GM21528 (cell line): ENCODE measurements around the gene PBX3.

Experiments used
- ATAC-seq: cut with Tn5 transposase; IDR thresholded peaks from one replicate; pipeline ENCODE4 v1.9.1; 2021; ENCODE audit warnings: mild to moderate bottlenecking, moderate library complexity; ENCODE audit not compliant: unreplicated experiment, low FRiP score

PBX3 gene

DNA sequence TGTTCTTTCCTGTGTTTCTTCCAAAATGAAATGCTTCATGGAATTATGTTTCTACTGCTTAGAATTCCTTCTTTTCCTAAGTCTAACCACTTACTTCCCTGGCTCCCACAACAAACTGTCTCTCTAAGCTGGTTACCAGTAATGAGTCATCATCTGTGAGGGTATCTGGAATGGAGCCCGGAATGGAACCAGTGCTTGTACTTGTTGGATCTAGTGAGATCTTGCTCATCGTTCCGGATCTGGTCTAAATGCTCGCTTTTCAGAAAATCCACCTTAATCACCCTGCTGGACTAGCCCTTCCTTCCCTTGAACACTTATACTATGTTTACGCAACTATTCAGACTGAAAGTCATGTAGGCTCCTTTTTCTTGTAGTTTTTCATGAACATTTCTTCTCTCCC lies 184.8 kb downstream of the PBX3 start:
- ATAC-seq, result no peak

GRCh38 chr9:125932746-125933455 lies 185.7 kb downstream of the PBX3 start:
- no peak for ATAC-seq

GRCh38 chr9:125942125-125942524 lies 195.0 kb downstream of the PBX3 start:
- ATAC-seq, result no peak

DNA sequence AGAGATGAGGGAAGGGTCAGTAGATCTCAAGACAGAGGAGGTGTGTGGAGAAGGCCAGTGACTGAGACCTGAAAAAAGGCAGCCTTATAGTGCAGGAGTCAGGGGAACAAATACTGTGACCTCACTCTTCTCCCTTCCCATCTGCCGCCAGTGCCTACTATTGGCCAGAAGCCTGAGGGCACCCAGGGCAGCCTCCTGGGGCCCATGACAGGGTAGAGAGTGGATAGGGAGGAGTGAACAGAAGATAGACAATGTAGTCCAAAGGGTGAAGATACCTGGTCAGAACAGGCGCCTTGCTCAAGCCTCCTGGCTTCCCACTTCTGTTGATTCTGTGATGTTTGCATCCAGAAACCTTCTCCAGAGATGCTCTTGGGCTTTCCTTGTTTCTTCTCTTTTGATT lies 196.7 kb downstream of the PBX3 start:
- ATAC-seq, result no peak

DNA sequence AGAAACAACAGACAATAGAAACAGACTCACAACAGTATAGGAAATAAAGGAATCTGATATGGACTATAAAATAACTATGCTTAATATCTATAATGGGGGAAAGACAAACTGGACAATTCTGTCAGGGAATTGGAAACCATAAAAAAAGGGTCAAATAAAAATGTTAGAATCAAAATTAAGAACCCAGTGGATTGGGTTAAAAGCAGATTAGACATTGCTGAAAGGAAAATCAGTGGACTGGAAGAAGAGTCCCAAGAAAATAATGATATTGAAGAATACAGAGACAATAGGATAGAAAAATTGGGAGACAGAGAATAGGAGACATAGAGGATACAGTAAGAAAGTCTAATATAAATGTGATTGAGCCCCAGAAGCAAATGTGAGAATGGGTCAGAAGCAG lies 199.2 kb downstream of the PBX3 start:
- ATAC-seq, result no peak

DNA sequence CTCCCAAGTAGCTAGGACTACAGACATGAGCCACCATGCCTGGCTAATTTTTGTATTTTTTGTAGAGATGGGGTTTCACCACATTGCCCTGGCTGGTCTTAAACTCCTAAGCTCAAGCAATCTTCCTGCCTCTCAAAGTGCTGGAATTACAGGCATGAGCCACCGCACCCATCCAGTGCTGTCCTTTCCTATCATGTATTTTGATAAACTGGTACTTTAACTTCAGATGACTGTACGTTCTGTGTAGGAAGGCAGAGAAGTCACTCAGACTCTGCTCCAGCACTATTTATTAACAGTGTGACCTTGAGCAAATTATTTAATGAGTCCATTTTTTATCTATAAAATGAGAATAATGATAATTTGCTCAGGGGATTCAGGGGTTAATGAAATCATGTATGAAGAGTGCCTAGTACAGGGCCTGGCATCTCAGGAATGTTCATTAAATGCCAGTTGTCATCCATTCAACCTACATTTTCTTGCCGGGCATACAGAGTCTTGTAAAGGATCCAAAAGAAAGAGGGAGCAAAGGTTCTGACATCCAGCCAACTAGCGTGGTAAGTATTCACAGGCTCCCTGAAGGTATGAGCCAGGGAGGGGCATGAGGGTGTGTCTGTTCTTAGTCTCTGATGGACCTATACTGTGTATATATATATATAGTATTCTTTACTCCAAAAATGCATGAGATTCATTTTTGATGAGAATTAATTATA lies 201.9 kb downstream of the PBX3 start:
- no peak for ATAC-seq

DNA sequence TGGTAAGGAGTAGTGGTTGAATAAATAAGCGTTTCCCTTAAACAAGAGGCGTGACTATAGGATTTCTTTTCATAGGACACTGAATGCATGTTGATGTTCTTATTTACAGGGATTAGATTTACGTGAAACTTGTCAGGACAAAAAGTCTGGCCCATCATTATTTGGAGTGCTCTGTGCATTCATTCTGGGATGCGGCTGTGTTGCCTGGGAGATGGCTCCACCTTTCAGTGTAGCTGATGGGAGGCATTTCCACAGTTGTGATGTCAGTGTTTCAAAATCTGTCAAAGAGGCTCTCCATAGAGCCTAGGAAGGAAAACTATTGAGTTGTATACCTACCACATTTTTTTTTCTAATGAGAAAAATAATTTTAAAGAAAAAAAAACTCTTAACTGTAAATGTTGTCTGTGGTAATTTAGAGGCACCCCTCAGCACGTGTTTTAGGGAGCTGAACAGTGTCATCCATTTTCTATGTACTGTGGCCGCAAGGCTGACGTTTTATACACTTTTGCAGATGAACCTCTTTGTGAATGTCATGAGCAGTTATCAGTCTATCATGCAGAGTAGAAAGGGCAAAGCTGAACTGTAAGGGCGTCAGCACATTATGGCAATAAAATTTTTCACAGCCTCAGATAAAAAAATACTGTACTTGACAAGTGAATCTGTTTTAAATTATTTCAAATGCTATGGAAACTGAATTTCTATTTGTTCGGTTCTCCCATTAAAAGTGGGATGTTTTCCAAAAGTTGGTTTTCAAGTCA lies 202.7 kb downstream of the PBX3 start:
- ATAC-seq, result no peak

DNA sequence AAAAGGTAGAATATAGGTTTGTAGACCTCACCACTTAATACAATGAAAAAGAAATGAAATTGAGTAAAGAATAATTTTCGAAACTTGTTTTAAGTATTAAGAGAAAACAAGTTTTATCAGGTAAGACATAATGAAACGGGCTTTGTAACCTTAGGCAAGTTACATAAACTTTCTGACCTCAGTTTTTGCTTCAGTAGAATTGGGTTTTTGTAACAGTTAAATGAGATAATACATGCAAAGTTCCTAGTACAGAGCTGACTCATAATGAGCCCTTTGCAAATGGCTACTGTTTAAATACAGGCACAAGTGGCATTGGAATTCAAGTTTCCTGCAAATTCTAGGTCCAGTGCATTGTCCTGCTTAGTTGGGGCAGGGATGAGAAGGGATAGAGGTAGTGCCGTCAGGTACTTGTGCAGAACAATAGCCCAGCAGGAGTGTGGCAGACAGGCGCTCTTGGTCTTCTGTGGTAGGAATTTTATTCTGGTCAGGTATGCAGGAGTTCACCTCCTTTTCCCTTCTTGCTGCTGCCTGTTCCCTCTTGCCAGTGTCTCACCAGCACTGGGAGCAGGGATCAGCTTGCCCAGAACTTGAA lies 203.8 kb downstream of the PBX3 start:
- no peak for ATAC-seq

DNA sequence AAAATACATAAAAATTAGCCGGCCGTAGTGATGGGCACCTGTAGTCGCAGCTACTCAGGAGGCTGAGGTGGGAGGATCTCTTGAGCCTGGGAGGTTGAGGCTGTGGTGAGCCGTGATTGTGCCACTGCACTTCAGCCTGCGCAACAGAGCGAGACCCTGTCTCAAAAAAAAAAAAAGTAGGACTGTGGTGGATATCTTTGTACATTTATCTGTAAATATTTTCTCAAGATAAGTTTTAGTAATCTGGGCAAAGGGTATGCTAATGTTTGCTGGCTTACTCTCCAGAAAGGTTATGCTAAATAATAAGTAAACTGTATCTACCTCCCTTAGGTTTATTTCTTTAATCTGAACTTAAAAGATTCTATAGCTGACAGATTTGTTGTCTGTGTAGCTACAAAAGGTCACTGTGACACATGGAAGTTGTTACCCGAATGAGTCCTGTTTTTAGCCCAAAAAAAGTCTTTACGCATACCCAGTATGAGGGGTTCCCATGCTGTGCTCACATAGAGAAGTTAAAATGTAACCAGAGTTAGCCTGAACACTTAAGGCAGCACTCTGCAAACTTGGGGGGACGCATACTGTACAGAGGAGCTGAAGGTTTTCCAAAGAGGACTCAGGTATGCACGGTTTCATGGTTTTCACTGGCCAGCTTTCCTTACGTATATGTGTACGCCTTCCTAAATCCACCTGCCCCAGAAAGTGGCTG lies 206.3 kb downstream of the PBX3 start:
- ATAC-seq, result no peak

DNA sequence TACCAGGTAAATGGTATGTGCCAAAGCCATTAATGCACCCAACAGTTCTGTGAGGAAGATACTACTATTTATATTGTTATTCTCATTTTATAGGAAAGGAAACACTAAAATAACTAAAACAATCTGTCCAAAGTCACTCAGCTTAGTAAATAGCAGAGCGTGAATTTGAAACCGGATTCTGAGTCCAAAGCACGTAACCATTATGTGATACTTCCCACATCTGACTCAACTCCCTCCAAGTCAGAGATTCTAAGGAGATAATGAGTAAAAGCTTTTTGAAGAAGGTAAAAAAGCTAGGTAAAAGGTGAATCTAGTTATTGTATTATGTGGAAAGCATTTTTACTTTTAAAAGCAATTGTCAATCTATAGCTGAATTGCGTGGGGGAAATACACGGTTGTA lies 208.9 kb downstream of the PBX3 start:
- ATAC-seq, result no peak

GRCh38 chr9:125959315-125959714 lies 212.1 kb downstream of the PBX3 start:
- no peak for ATAC-seq

GRCh38 chr9:125959951-125960619 lies 212.9 kb downstream of the PBX3 start:
- ATAC-seq, result no peak

DNA sequence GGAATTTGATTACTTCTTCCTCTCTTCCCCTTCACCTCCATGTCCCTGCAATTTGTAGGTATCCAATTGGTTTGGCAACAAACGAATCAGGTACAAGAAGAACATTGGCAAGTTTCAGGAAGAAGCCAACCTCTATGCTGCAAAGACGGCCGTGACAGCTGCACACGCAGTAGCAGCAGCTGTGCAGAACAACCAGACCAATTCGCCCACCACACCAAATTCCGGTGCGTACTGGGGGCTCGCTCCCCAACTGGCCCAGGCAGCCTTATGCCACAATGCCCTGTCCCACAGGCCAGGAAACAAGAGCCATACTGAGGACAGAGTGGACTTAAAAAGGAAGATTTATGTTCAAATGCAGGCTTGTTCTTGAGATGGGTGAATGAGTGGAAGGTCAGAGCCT lies 213.5 kb downstream of the PBX3 start:
- ATAC-seq, result no peak

GRCh38 chr9:125961072-125961471 lies 213.9 kb downstream of the PBX3 start:
- ATAC-seq, result no peak

DNA sequence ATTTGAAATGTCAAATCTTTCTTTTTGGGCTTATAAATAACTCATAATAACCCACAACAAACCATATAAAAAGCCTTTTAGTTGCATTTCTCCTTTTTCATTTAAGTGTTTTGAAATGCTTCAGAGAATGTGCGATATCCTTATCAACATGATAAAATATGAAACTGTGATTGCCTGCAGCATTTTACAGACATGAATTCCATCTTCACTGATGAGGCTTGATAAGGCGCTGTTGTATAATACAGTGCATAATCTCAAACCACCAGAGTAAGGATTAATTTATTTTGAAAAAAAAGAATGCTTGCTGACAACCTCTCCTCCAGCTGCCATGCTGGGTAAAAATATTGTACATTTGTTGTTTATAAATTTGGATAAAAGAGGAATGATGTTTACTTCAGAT lies 216.8 kb downstream of the PBX3 start:
- ATAC-seq, result no peak

GRCh38 chr9:125964702-125965225 lies 217.6 kb downstream of the PBX3 start:
- no peak for ATAC-seq

DNA sequence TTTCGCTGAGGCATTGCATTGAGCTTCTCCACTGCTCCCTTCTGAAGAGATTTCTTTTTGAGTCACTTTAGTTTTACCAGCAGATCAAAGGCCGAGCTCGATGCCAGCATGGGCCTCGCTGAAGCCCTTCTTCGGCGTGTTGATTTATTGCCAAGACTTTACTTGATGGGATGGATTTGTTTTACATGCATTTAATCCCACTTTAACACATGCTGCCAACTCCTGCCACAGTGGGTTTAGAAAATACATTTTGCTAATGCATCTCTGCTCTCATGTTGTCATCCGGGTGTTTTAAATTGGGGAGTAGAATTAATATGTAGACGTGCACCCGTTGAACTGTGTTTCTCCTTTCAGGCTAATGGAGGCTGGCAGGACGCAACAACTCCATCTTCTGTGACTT lies 218.3 kb downstream of the PBX3 start:
- no peak for ATAC-seq

- ATAC-seq, result no peak
Observed at GRCh38 chr9:125966466-125966865, 219.3 kb downstream of the PBX3 start.

DNA sequence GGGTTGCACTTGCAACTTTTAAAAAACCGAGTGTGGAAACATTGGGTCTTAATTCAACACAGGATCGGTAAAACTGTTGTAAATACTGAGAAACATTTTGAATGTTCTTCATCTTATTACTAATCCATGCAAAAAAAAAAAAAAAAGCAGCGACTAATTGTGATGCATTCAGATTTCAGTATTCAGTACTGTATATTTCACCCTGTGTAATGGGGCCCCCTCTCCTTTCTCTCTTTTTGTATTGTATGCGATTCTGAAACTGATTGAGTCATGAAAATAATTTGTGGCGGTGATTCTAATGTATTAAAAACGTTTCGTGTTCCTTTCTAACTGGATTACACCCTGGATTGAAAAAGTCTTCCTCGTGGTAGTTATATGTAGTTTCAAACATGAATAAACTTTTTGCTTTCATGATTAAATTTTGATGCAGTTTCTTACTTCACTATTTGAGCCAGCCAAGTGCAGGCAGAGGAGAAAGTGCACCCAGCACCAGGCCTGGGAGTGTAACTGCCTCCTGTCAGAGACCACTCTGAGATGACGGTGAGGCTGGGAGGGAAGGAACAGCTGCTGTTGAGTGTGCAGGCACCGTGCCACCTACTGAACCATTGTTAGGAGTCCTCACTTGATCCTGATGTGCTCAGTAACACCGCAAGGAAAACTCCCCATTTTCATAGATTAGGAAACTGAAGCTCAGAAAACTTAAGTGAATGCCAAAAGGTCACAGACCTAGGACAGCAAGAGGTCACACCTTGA lies 220.0 kb downstream of the PBX3 start:
- no peak for ATAC-seq
